Right ventricle myocardium superior (tissue), 1 donor: ENCODE measurements around the gene GNB2. TPM values are rescaled to one million over a fixed set of nuclear protein-coding genes. Genes with fewer than 3 reads are reported as not detected.

Source experiments
- ATAC-seq: fragments of 200-7000 bp; cut with Tn5 transposase; one replicate; pipeline ENCODE4 v1.9.1; 2020; ENCODE audit warnings: mild to moderate bottlenecking; ENCODE audit not compliant: poor library complexity
- DNase-seq: peaks from one replicate; pipeline ENCODE4 v3.0.0-alpha.2; 2020
- intact Hi-C: fragments of 100-400 bp; cut with DNase I; formaldehyde crosslinking; loops from one replicate; pipeline ENCODE4 v1.11.2; 2022
- total RNA-seq: library from RNA; stranded (reverse); fragmentation: NEBNext Ultra II Directional; extraction: Animal tissue kit (Norgen Biotek cat#: 25700); gene quantifications from one replicate; pipeline ENCODE4 v1.2.1, GENCODE V29; 2021
- donor health status: DM: no; HTN: yes; CAD: no; lungs with severe emphysema.

Gene GNB2
- total RNA-seq, 1 donor from 2014 or later: 101 TPM

- ATAC-seq (no peak), DNase-seq (no peak)
- intact Hi-C loops: no loop called here
These were observed 4.0 kb downstream of the GNB2 start for GRCh38 chr7:100677308-100678267.

GRCh38 chr7:100678291-100678984 is 4.9 kb downstream of the GNB2 start:
- DNase-seq (no peak), ATAC-seq (no peak)
- intact Hi-C loops: no loop called here

- intact Hi-C loops: no loop called here
- ATAC-seq (no peak), DNase-seq (no peak)
These were observed 5.8 kb downstream of the GNB2 start for GRCh38 chr7:100679129-100679926.

- DNase-seq (no peak), ATAC-seq (peak; percentile 40)
- intact Hi-C loops: no loop called here
These were observed 6.5 kb downstream of the GNB2 start for GRCh38 chr7:100679927-100680575.

- ATAC-seq (no peak), DNase-seq (no peak)
- intact Hi-C loops: no loop called here
These were observed 7.2 kb downstream of the GNB2 start for GRCh38 chr7:100680576-100681271.

GRCh38 chr7:100681491-100682227 is 8.1 kb downstream of the GNB2 start:
- DNase-seq (peak; percentile 42), ATAC-seq (no peak)
- intact Hi-C loops: no loop called here

GRCh38 chr7:100682228-100682741 is 8.7 kb downstream of the GNB2 start:
- DNase-seq (no peak), ATAC-seq (no peak)
- intact Hi-C loops: no loop called here

- no peak for ATAC-seq
- intact Hi-C loops: no loop called here
- DNase-seq: no peak
These were observed 9.6 kb downstream of the GNB2 start for GRCh38 chr7:100682991-100683658.

GRCh38 chr7:100683659-100684533 is 10.4 kb downstream of the GNB2 start:
- DNase-seq (no peak), ATAC-seq (no peak)
- intact Hi-C loops: no loop called here

GRCh38 chr7:100684534-100685042 is 11.0 kb downstream of the GNB2 start:
- intact Hi-C loops: no loop called here
- DNase-seq (no peak), ATAC-seq (no peak)

- DNase-seq: no peak
- ATAC-seq: no peak
- intact Hi-C loops: no loop called here
These were observed 11.6 kb downstream of the GNB2 start for GRCh38 chr7:100685049-100685605.

- ATAC-seq: no peak
- intact Hi-C loops: no loop called here
- DNase-seq: no peak
These were observed 12.1 kb downstream of the GNB2 start for GRCh38 chr7:100685631-100686145.

GRCh38 chr7:100686201-100686821 is 12.8 kb downstream of the GNB2 start:
- no peak for ATAC-seq
- DNase-seq: no peak
- intact Hi-C loops: no loop called here

- intact Hi-C loops: no loop called here
- DNase-seq: no peak
- no peak for ATAC-seq
These were observed 13.3 kb downstream of the GNB2 start for GRCh38 chr7:100686822-100687211.

GRCh38 chr7:100687261-100687660 is 13.7 kb downstream of the GNB2 start:
- DNase-seq (no peak), ATAC-seq (no peak)
- intact Hi-C loops: no loop called here
